DND-41 (cell line): ENCODE results near the gene C22orf31.

Source experiments
- CTCF ChIP-seq: IDR thresholded peaks from 2 replicates; pipeline ENCODE4 v1.5.1; 2012; ENCODE audit warnings: borderline replicate concordance, low read length, moderate library complexity, mild to moderate bottlenecking; ENCODE audit not compliant: poor library complexity, severe bottlenecking; ENCODE audit errors: extremely low read depth
- EZH2 ChIP-seq: IDR thresholded peaks from 3 replicates; pipeline ENCODE4 v1.6.1; 2012; ENCODE audit warnings: borderline replicate concordance, low read depth, mild to moderate bottlenecking, moderate library complexity, low read length, inconsistent platforms; ENCODE audit not compliant: severe bottlenecking

DNA sequence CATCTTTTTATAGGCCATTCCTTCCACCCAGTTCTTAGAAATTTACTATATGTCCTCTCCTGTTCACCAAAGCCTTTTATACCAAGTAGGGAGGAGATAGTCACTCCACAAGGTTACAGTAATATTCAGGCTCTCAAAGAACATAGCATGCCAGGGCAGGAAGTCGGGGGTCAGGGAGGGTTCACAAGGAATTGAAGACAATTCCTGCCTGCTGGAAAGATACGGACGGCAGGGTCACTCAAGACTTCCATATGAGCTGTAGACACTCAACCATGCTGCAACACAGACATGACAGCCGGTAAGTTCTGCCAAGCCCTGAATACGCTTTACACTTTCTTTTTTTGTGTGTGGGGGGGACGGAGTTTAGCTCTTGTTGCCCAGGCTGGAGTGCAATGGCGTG lies 700 bp downstream of the C22orf31 start:
- no peak for TF ChIP-seq CTCF
- no peak for TF ChIP-seq EZH2
